GM21619 (cell line): ENCODE data around the gene MTNR1A.

Experiments
- ATAC-seq: cut with Tn5 transposase; IDR thresholded peaks from one replicate; pipeline ENCODE4 v1.9.1; 2021; ENCODE audit not compliant: unreplicated experiment

Gene MTNR1A

DNA sequence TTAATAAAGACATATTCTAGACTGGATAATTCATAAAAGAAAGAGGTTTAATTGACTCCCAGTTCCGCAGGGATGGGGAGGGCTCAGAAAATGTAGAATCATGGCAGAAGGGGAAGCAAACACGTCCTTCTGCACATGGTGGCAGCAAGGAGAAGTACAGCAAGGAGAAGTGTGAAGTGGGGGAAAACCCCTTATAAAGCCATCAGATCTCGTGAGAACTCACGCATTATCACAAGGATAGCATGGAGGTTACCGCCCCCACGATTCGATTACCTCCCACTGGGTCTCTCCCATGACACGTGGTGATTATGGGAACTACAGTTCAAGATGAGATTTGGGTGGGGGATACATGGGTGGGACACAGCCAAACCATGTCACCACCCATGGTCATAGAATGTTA lies 58.3 kb downstream of the MTNR1A start:
- no peak for ATAC-seq

DNA sequence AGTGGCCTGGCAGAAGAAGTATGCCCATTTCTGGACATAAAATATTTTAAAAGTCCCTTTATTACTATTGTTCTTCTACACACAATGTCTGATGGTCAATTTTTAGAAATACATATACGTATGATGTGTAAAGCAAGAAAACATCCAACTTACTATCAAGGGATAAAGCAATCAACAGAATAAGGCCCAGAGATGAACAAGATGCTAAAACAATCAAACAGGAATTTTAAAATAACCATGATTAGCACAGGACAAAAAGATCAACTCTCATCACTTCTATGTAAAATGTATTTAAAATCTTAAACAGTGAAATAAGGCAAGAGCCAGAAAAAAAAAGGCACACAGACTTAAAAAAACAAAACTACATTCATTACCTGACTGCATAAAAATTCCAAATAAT lies 60.9 kb downstream of the MTNR1A start:
- no peak for ATAC-seq

DNA sequence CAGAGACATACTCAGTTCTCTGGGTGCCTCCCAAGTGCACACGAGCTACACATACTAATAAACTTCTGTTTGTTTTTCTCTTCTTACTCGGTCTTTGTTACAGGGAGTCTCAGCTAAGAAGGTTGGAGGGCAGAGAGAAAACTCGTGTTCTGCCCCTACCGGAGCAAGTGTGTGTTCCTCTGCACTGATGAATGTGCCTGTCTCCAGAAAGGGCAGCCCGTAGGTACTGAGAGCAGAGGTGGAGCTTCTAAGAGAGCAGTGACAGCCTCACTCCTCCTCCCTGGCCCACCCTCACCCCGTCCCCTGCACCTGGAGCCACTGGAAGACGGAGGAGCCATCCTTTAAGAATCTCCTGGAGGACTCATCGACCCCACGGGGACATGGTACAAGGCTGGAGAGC lies 67.6 kb downstream of the MTNR1A start:
- no peak for ATAC-seq

DNA sequence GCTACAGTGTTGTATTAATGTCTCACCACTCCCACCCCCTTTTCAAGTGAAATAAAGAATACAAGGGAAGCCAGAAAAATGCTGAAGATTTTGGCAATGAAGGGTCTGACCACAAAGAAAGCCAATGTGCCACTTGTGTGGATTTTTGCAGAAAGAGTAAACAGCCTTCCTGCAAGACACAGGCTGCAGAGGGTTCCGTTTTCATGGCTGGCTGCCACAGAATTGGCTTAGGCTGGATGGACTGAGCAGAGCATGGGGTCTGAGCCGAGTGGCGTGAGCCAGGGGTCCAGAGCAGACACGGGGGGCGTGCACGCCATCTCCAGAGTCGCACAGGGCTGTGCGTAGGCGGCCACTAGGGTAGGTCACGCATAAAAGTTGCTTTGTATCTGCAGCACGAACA lies 69.2 kb downstream of the MTNR1A start:
- no peak for ATAC-seq

DNA sequence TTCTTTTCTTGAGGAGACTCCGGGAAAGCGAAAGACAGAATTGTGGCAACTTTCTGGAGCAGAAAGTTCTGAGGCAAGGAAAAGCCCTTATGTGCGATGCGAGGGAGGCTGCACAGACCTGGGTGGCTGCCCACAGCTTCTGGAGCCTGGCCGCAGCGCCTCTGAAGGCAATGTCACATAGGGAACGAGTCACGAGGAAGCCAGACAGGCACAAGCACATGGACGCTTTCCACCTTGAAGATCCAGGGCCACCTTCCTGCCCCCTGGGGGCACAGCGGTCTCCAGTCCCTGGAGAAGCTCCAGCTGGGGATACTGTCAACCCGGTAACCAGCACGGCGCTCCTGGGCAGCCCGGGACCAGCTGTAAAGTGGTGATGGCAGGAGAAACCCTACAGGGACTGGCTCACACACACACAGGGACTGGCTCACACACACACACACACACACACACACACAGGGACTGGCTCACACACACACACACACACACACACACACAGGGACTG lies 69.8 kb downstream of the MTNR1A start:
- ATAC-seq = no peak

DNA sequence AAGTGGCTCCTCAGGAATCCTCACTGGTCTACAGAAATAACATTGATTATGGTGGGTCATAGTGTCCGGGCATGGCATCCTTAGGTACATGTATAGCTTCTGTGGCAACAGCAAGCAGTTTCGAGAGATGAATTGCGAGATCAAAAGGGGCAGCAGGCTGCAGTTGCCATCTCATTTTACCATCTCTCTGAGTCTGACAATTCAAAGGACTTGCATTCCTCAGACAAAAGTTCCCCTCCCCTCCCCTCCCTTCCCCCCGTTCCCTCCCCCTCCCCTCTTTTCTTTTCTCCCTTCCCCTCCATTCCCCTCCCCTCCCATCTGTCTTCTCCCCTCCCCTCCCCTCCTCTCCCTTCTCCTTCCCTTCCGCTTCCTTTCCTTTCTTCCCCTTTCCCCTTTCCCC lies 70.2 kb downstream of the MTNR1A start:
- no peak for ATAC-seq

DNA sequence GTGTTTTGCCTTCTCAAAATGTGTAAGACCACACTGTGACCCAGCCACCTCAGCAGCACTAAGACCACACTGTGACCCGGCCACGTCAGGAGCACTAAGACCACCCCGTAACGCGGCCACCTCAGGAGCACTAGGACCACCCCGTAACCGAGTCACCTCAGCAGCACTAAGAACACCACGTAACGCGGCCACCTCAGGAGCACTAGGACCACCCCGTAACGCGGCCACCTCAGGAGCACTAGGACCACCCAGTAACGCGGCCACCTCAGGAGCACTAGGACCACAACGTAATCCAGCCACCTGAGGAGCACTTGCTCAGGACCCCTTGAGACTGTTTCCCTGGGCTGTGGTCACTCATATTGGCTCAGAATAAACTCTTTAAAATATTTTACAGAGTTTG lies 71.7 kb downstream of the MTNR1A start:
- no peak for ATAC-seq
